SK-N-SH (cell line): ENCODE data around the gene MAP3K13.

Source experiments
- CTCF ChIP-seq: fragments of 200-600 bp; sonication (generic); IDR thresholded peaks from 2 replicates; pipeline ENCODE4 v1.6.1; 2017; ENCODE audit warnings: antibody characterized with exemption, mild to moderate bottlenecking, moderate library complexity
- ELF1 ChIP-seq: IDR thresholded peaks from 2 replicates; pipeline ENCODE4 v1.4.0; 2012
- IRF3 ChIP-seq: fragments of 150-350 bp; IDR thresholded peaks from 2 replicates; pipeline ENCODE4 v1.6.1; 2016; ENCODE audit warnings: mild to moderate bottlenecking, low read depth, low read length
- JUND ChIP-seq: IDR thresholded peaks from 2 replicates; pipeline ENCODE4 v1.4.0; 2012
- USF1 ChIP-seq: IDR thresholded peaks from 2 replicates; pipeline ENCODE4 v1.4.0; 2012; ENCODE audit warnings: low read depth, borderline replicate concordance
- USF2 ChIP-seq: fragments of 150-350 bp; IDR thresholded peaks from 2 replicates; pipeline ENCODE4 v1.6.1; 2017; ENCODE audit warnings: antibody characterized with exemption, low read length, low read depth, borderline replicate concordance
- YY1 ChIP-seq: IDR thresholded peaks from 2 replicates; pipeline ENCODE4 v1.4.0; 2012; ENCODE audit warnings: low read depth, mild to moderate bottlenecking

GRCh38 chr3:185469542-185469941, 106.6 kb downstream of the MAP3K13 start:
- TF ChIP-seq CTCF = no peak
- no peak for TF ChIP-seq USF2
- TF ChIP-seq IRF3 = no peak
- no peak for TF ChIP-seq JUND
- no peak for TF ChIP-seq ELF1
- TF ChIP-seq YY1 = no peak
- no peak for TF ChIP-seq USF1
